ENCODE data around the gene OR52B6. TPM values are rescaled to one million over a fixed set of nuclear protein-coding genes. Genes with fewer than 3 reads are reported as not detected.

The OR52B6 gene
- total and polyA plus RNA-seq, 3 experiments from 2014 or later: not detected

GRCh38 chr11:5631417-5631816 lies 50.7 kb downstream of the OR52B6 start:
- Histone ChIP-seq H3K36me3 (ENCODE audit: insufficient read depth, low read length) (peaks cover 15% of the 10 kb centered on the region), H3K27ac (ENCODE audit: low read depth, low read length) (no peak overlapping the region), H3K4me3 (ENCODE audit: low read length) (no peak overlapping the region), H3K9me3 (ENCODE audit: low read length) (no peaks in the 10 kb centered on the region), H3K4me1 (ENCODE audit: insufficient read depth, low read length) (peaks cover 5% of the 10 kb centered on the region), H3K27me3 (ENCODE audit: insufficient read depth, low read length, poor library complexity, severe bottlenecking) (no peaks in the 10 kb centered on the region)
- H3K27me3 Mint-ChIP-seq: no peaks in the 10 kb centered on the region
- H3K9me3 Mint-ChIP-seq: no peaks in the 10 kb centered on the region
- ChIA-PET POLR2A (no interaction called here), CTCF (no interaction called here)
- DNase-seq: no peak
- peaks cover 28 to 43% (median 29%) of the 10 kb centered on the region in 3 donors for H3K36me3 Mint-ChIP-seq
- no peak overlapping the region for H3K27ac Mint-ChIP-seq
- H3K4me3 Mint-ChIP-seq: no peak overlapping the region
- peaks cover 22 to 46% (median 39%) of the 10 kb centered on the region in 3 donors for H3K4me1 Mint-ChIP-seq

Other genes with a start within 250 kb of the OR52B6 start
- gene OR51B5, start 237.4 kb upstream of the OR52B6 start, total RNA-seq: not detected
- gene OR51B5, start 237.4 kb upstream of the OR52B6 start, polyA plus RNA-seq: not detected
- not detected for gene OR51B6, start 229.4 kb upstream of the OR52B6 start, total RNA-seq
- not detected for gene OR51B6, start 229.4 kb upstream of the OR52B6 start, polyA plus RNA-seq
- not detected for gene OR51M1, start 197.1 kb upstream of the OR52B6 start, total RNA-seq
- gene OR51M1, start 197.1 kb upstream of the OR52B6 start, polyA plus RNA-seq: not detected
- gene OR51Q1, start 158.8 kb upstream of the OR52B6 start, total RNA-seq: not detected
- gene OR51Q1, start 158.8 kb upstream of the OR52B6 start, polyA plus RNA-seq: not detected
- gene OR51I1, start 139.4 kb upstream of the OR52B6 start, total RNA-seq: not detected
- gene OR51I1, start 139.4 kb upstream of the OR52B6 start, polyA plus RNA-seq: not detected
- not detected for gene OR51I2, start 131.6 kb upstream of the OR52B6 start, total RNA-seq
- gene OR51I2, start 131.6 kb upstream of the OR52B6 start, polyA plus RNA-seq: not detected
- not detected for gene OR52D1, start 92.2 kb upstream of the OR52B6 start, total RNA-seq
- gene OR52D1, start 92.2 kb upstream of the OR52B6 start, polyA plus RNA-seq: not detected
- gene UBQLN3, start 70.9 kb upstream of the OR52B6 start, total RNA-seq: not detected
- not detected for gene UBQLN3, start 70.9 kb upstream of the OR52B6 start, polyA plus RNA-seq
- not detected for gene UBQLNL, start 64.2 kb upstream of the OR52B6 start, total RNA-seq
- not detected for gene UBQLNL, start 64.2 kb upstream of the OR52B6 start, polyA plus RNA-seq
- gene OR52H1, start 32.3 kb upstream of the OR52B6 start, total RNA-seq: not detected
- gene OR52H1, start 32.3 kb upstream of the OR52B6 start, polyA plus RNA-seq: not detected
- under 1 TPM in 1 of 2 experiments, not detected in 1; 0.20 TPM for gene TRIM6, start 15.8 kb downstream of the OR52B6 start, total RNA-seq
- not detected for gene TRIM6, start 15.8 kb downstream of the OR52B6 start, polyA plus RNA-seq
- 1 to 10 TPM; 3.1 to 4.1 TPM for gene TRIM34, start 44.1 kb downstream of the OR52B6 start, total RNA-seq
- 13.5 TPM for gene TRIM34, start 44.1 kb downstream of the OR52B6 start, polyA plus RNA-seq
- 10 to 100 TPM in 1 of 2 experiments, 1 to 10 TPM in 1; 8.2 to 10.6 TPM for gene TRIM5, start 104.2 kb downstream of the OR52B6 start, total RNA-seq
- 9.8 TPM for gene TRIM5, start 104.2 kb downstream of the OR52B6 start, polyA plus RNA-seq
- 100 to 1,000 TPM; 105 TPM for gene TRIM22, start 108.9 kb downstream of the OR52B6 start, total RNA-seq
- 163 TPM for gene TRIM22, start 108.9 kb downstream of the OR52B6 start, polyA plus RNA-seq
- not detected for gene OR56B1, start 155.6 kb downstream of the OR52B6 start, total RNA-seq
- gene OR56B1, start 155.6 kb downstream of the OR52B6 start, polyA plus RNA-seq: not detected
- gene OR52N4, start 173.4 kb downstream of the OR52B6 start, total RNA-seq: under 1 TPM; 0.22 to 0.48 TPM
- gene OR52N4, start 173.4 kb downstream of the OR52B6 start, polyA plus RNA-seq: 0.71 TPM
- gene OR52N5, start 202.5 kb downstream of the OR52B6 start, total RNA-seq: not detected
- gene OR52N5, start 202.5 kb downstream of the OR52B6 start, polyA plus RNA-seq: not detected
- not detected for gene OR52N1, start 210.4 kb downstream of the OR52B6 start, total RNA-seq
- gene OR52N1, start 210.4 kb downstream of the OR52B6 start, polyA plus RNA-seq: not detected
- gene OR52N2, start 228.0 kb downstream of the OR52B6 start, total RNA-seq: not detected
- not detected for gene OR52N2, start 228.0 kb downstream of the OR52B6 start, polyA plus RNA-seq

Measured in CD8-positive, alpha-beta memory T cell (primary cell).